ENCODE results near the gene FBXO31. TPM values are rescaled to one million over a fixed set of nuclear protein-coding genes. Genes with fewer than 3 reads are reported as not detected.

FBXO31 gene
- total and polyA plus RNA-seq, 2 of the 13 experiments (the other 11 are each of a cell fraction or from before 2014, with no cell fraction given) = 92.4 to 101 TPM

- no peak for TF ChIP-seq ZBTB46 (CRISPR knock-in tag; IDR thresholded peaks at IDR 0.05; ENCODE audit: borderline replicate concordance)
- TF ChIP-seq DZIP1 (CRISPR knock-in tag; IDR thresholded peaks at IDR 0.05) = no peak
- peak; percentile 69; the same call in 1 of the 2 replicates for TF ChIP-seq ZSCAN25 (CRISPR knock-in tag; IDR thresholded peaks at IDR 0.05)
- no peak for TF ChIP-seq MAFK (conservative IDR thresholded peaks at IDR 0.05 in 1 of 2, IDR thresholded peaks at IDR 0.05 in 1 of 2; ENCODE audit: low read length in 2 of 2)
- peak; percentile 24; the same call in 1 of the 2 replicates for TF ChIP-seq MAFF (IDR thresholded peaks at IDR 0.05; ENCODE audit: low read depth, low read length)
- 0 out of 2 replicates have a peak, but pooled peaks have one; percentile 47 for TF ChIP-seq ZNF3 (CRISPR knock-in tag; IDR thresholded peaks at IDR 0.05)
- peak; percentile 73 for TF ChIP-seq CEBPG (CRISPR knock-in tag; IDR thresholded peaks at IDR 0.05)
- TF ChIP-seq ZNF160 (CRISPR knock-in tag; IDR thresholded peaks at IDR 0.05) = no peak
- peak; percentile 94 for TF ChIP-seq SKI (IDR thresholded peaks at IDR 0.05; ENCODE audit: partially characterized antibody)
- TF ChIP-seq CAMTA2 (CRISPR knock-in tag; IDR thresholded peaks at IDR 0.05; ENCODE audit: borderline replicate concordance) = no peak
- peak; percentile 48; the same call in 1 of the 2 replicates for TF ChIP-seq NFYC (CRISPR knock-in tag; IDR thresholded peaks at IDR 0.05)
- TF ChIP-seq EHMT2 (IDR thresholded peaks at IDR 0.05; ENCODE audit: borderline replicate concordance, low read depth, low read length) = no peak
- TF ChIP-seq MBNL3 (CRISPR knock-in tag; conservative IDR thresholded peaks at IDR 0.05) = no peak
- TF ChIP-seq ZNF747 (CRISPR knock-in tag; IDR thresholded peaks at IDR 0.05; ENCODE audit: borderline replicate concordance) = peak; percentile 22; the same call in 1 of the 2 replicates
- no peak for TF ChIP-seq MAF1 (CRISPR knock-in tag; IDR thresholded peaks at IDR 0.05; ENCODE audit: borderline replicate concordance)
- peak; percentile 99 for TF ChIP-seq CREM (IDR thresholded peaks at IDR 0.05)
- TF ChIP-seq CREM (CRISPR knock-in tag; IDR thresholded peaks at IDR 0.05) = no peak
- TF ChIP-seq TOE1 (CRISPR knock-in tag; IDR thresholded peaks at IDR 0.05) = no peak
- no peak; the same call in 1 of the 2 replicates for TF ChIP-seq ZNF484 (CRISPR knock-in tag; IDR thresholded peaks at IDR 0.05; ENCODE audit: borderline replicate concordance, low read depth)
- TF ChIP-seq ZBTB21 (CRISPR knock-in tag; IDR thresholded peaks at IDR 0.05) = no peak
- TF ChIP-seq GZF1 (CRISPR knock-in tag; IDR thresholded peaks at IDR 0.05) = peak; percentile 89; the same call in 1 of the 2 replicates
- TF ChIP-seq CENPX (CRISPR knock-in tag; IDR thresholded peaks at IDR 0.05) = no peak
- no peak for TF ChIP-seq ZNF83 (CRISPR knock-in tag; IDR thresholded peaks at IDR 0.05; ENCODE audit: borderline replicate concordance)
- no peak for TF ChIP-seq NR3C1 (CRISPR knock-in tag; IDR thresholded peaks at IDR 0.05)
- TF ChIP-seq ZNF337 (CRISPR knock-in tag; IDR thresholded peaks at IDR 0.05; ENCODE audit: borderline replicate concordance, low read depth) = 0 out of 2 replicates have a peak, but pooled peaks have one; percentile 39
- TF ChIP-seq MIER3 (CRISPR knock-in tag; IDR thresholded peaks at IDR 0.05; ENCODE audit: borderline replicate concordance) = peak; percentile 87; the same call in 1 of the 2 replicates
- no peak for TF ChIP-seq ATM (IDR thresholded peaks at IDR 0.05; ENCODE audit: borderline replicate concordance)
- TF ChIP-seq ZFP36L1 (CRISPR knock-in tag; IDR thresholded peaks at IDR 0.05) = peak; percentile 91; the same call in 1 of the 2 replicates
Measured at GRCh38 chr16:87382023-87382785, 1.4 kb downstream of the FBXO31 start (continued).

All from HepG2 (cell line).